NCI-H187 treated with DMSO at 0.1 percent for 48 hours (cell line): ENCODE results near the gene MVB12B.

Source experiments
- DNase-seq: peaks from one replicate; lab custom pipeline; 2025; lab: John Stamatoyannopoulos, UW

Gene MVB12B

GRCh38 chr9:126408004-126408403 lies 81.4 kb downstream of the MVB12B start:
- DNase-seq = no peak

- no peak for DNase-seq
Measured at GRCh38 chr9:126410229-126410628, 83.6 kb downstream of the MVB12B start.

GRCh38 chr9:126411225-126411947 lies 84.8 kb downstream of the MVB12B start:
- no peak for DNase-seq

GRCh38 chr9:126411948-126412284 lies 85.3 kb downstream of the MVB12B start:
- no peak for DNase-seq

- DNase-seq = no peak
Measured at GRCh38 chr9:126412905-126413304, 86.3 kb downstream of the MVB12B start.

- DNase-seq = no peak
Measured at GRCh38 chr9:126413391-126414068, 86.9 kb downstream of the MVB12B start.

- DNase-seq = no peak
Measured at GRCh38 chr9:126415741-126416370, 89.2 kb downstream of the MVB12B start.

- peak; percentile 45 for DNase-seq
Measured at GRCh38 chr9:126417043-126417442, 90.4 kb downstream of the MVB12B start.

GRCh38 chr9:126417684-126418083 lies 91.1 kb downstream of the MVB12B start:
- DNase-seq = no peak

- DNase-seq = no peak
Measured at GRCh38 chr9:126418608-126419007, 92.0 kb downstream of the MVB12B start.

GRCh38 chr9:126419475-126419874 lies 92.8 kb downstream of the MVB12B start:
- peak; percentile 79 for DNase-seq

GRCh38 chr9:126420135-126420534 lies 93.5 kb downstream of the MVB12B start:
- DNase-seq = no peak

GRCh38 chr9:126420643-126421564 lies 94.3 kb downstream of the MVB12B start:
- DNase-seq = no peak

- no peak for DNase-seq
Measured at GRCh38 chr9:126421567-126422428, 95.2 kb downstream of the MVB12B start.

GRCh38 chr9:126423142-126423915 lies 96.7 kb downstream of the MVB12B start:
- DNase-seq = no peak

GRCh38 chr9:126423916-126424185 lies 97.2 kb downstream of the MVB12B start:
- DNase-seq = no peak

- DNase-seq = no peak
Measured at GRCh38 chr9:126424511-126424910, 97.9 kb downstream of the MVB12B start.

GRCh38 chr9:126428534-126429175 lies 102.0 kb downstream of the MVB12B start:
- DNase-seq = no peak

GRCh38 chr9:126429190-126429589 lies 102.6 kb downstream of the MVB12B start:
- no peak for DNase-seq

GRCh38 chr9:126430124-126430523 lies 103.5 kb downstream of the MVB12B start:
- peak; percentile 62 for DNase-seq
